Activated B cell treated with CpG ODN at 0.5 μM for 24 hours (primary cell): Measurements from ENCODE around the gene KCNMA1. TPM values are rescaled to one million over a fixed set of nuclear protein-coding genes. Genes with fewer than 3 reads are reported as not detected.

Source experiments
- ATAC-seq: fragments of 200-7000 bp; cut with Tn5 transposase; one replicate; pipeline ENCODE4 v1.10.0; 2021; ENCODE audit warnings: low read depth, mild to moderate bottlenecking, moderate library complexity
- CTCF ChIA-PET: fragments of 350-600 bp; sonication (Branson Sonifier 250); formaldehyde crosslinking; loops from one replicate; lab custom pipeline; 2021; ENCODE audit warnings: antibody characterized with exemption; lab: Charles Lee
- POLR2A ChIA-PET: fragments of 350-600 bp; sonication (Branson Sonifier 250); formaldehyde crosslinking; loops from one replicate; lab custom pipeline; 2021; ENCODE audit warnings: antibody characterized with exemption; lab: Charles Lee
- DNase-seq: peaks from one replicate; pipeline ENCODE4 v3.0.0; 2022
- H3K27ac Mint-ChIP-seq: one replicate; pipeline ENCODE4 v1.8.0; 2020; ENCODE audit warnings: mixed read lengths
- H3K27me3 Mint-ChIP-seq: one replicate; pipeline ENCODE4 v1.8.0; 2021; ENCODE audit warnings: mixed read lengths
- H3K36me3 Mint-ChIP-seq: one replicate; pipeline ENCODE4 v1.8.0; 2021; ENCODE audit warnings: low read depth, mixed read lengths
- H3K4me1 Mint-ChIP-seq: one replicate; pipeline ENCODE4 v1.8.0; 2021; ENCODE audit warnings: mixed read lengths
- H3K4me3 Mint-ChIP-seq: one replicate; pipeline ENCODE4 v1.8.0; 2020; ENCODE audit warnings: mild to moderate bottlenecking, mixed read lengths
- H3K9me3 Mint-ChIP-seq: one replicate; pipeline ENCODE4 v1.8.0; 2020; ENCODE audit warnings: mixed read lengths
- intact Hi-C: fragments of 100-400 bp; cut with micrococcal nuclease; formaldehyde crosslinking; loops from one replicate; pipeline ENCODE4 v1.15.1; 2024
- total RNA-seq: library from RNA; stranded (reverse); gene quantifications from 2 replicates; pipeline ENCODE4 v1.2.3, GENCODE V29; 2022
- TF ChIP-seq, protein P1 (sequence below): fragments of 200-600 bp; IDR thresholded peaks from one replicate; pipeline ENCODE4 v1.8.0; 2022; ENCODE audit warnings: antibody characterized with exemption, mild to moderate bottlenecking

KCNMA1 gene
- total RNA-seq, 1 donor from 2014 or later, result 3.7 TPM

GRCh38 chr10:77682393-77683087 lies 44.9 kb upstream of the KCNMA1 start:
- Mint-ChIP-seq H3K9me3 (no peaks in the 10 kb centered on the region), H3K27ac (no peak overlapping the region), H3K36me3 (no peaks in the 10 kb centered on the region), H3K27me3 (peaks cover 2% of the 10 kb centered on the region), H3K4me1 (peaks cover 4% of the 10 kb centered on the region), H3K4me3 (no peak overlapping the region)
- DNase-seq, result no peak
- TF ChIP-seq, protein P1, sequence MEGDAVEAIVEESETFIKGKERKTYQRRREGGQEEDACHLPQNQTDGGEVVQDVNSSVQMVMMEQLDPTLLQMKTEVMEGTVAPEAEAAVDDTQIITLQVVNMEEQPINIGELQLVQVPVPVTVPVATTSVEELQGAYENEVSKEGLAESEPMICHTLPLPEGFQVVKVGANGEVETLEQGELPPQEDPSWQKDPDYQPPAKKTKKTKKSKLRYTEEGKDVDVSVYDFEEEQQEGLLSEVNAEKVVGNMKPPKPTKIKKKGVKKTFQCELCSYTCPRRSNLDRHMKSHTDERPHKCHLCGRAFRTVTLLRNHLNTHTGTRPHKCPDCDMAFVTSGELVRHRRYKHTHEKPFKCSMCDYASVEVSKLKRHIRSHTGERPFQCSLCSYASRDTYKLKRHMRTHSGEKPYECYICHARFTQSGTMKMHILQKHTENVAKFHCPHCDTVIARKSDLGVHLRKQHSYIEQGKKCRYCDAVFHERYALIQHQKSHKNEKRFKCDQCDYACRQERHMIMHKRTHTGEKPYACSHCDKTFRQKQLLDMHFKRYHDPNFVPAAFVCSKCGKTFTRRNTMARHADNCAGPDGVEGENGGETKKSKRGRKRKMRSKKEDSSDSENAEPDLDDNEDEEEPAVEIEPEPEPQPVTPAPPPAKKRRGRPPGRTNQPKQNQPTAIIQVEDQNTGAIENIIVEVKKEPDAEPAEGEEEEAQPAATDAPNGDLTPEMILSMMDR, result no peak
- no peak for ATAC-seq
- ChIA-PET POLR2A (no interaction called here), CTCF (no interaction called here)
- intact Hi-C loops, result no loop called here

DNA sequence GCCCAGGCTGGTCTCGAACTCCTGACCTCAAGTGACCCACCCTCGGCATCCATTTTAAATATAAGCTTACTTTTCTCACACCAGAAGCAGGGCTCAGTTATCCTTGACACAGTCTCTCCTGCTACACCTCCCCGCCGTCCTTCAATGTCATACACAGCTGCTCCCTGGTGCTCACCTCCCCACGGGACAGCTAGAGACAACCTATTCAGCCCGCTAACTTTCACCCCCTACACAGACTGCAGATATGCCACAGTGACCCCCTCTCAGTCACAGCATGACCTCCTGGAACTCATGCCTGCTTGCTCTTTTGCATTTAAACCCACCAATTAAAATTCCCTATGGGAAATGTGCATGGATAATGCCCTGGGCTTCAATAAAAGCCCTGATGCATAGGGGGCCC lies 44.2 kb upstream of the KCNMA1 start:
- Mint-ChIP-seq H3K4me1 (peaks cover 4% of the 10 kb centered on the region), H3K27me3 (peaks cover 2% of the 10 kb centered on the region), H3K36me3 (no peaks in the 10 kb centered on the region), H3K4me3 (no peak overlapping the region), H3K9me3 (no peaks in the 10 kb centered on the region), H3K27ac (no peak overlapping the region)
- intact Hi-C loops, result no loop called here
- ATAC-seq, result no peak
- TF ChIP-seq, protein P1, result no peak
- ChIA-PET CTCF (no interaction called here), POLR2A (no interaction called here)
- DNase-seq, result no peak

DNA sequence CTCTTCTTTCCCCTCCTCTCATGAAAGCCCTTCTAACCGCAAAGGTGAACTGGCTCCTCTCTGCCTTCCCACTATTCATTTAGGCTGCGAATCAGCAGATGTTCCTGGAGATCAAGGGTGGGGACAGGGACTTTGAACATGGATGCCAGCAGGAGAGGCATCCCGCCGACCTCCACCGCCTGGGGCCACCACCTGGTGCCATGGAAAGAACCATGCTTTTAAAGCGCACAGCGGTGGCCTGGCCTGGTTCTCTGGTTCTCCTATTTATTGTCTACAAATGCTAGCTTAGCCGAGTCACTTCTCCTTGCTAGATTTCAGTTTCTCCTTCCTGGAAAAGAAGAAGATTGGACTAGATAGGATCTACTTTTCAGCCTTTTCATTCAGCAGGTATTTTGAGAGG lies 43.2 kb upstream of the KCNMA1 start:
- Mint-ChIP-seq H3K36me3 (no peaks in the 10 kb centered on the region), H3K4me3 (no peak overlapping the region), H3K27ac (no peak overlapping the region), H3K27me3 (no peaks in the 10 kb centered on the region), H3K9me3 (no peaks in the 10 kb centered on the region), H3K4me1 (peaks cover 4% of the 10 kb centered on the region)
- ChIA-PET CTCF (no interaction called here), POLR2A (no interaction called here)
- ATAC-seq (no peak), DNase-seq (no peak)
- TF ChIP-seq, protein P1, result no peak
- intact Hi-C loops, result no loop called here

- H3K9me3 Mint-ChIP-seq, result no peaks in the 10 kb centered on the region
- intact Hi-C loops, result no loop called here
- no peak overlapping the region for H3K27ac Mint-ChIP-seq
- no peak for DNase-seq
- H3K36me3 Mint-ChIP-seq, result no peaks in the 10 kb centered on the region
- no peaks in the 10 kb centered on the region for H3K27me3 Mint-ChIP-seq
- no peak overlapping the region for H3K4me3 Mint-ChIP-seq
- no peak for ATAC-seq
- CTCF ChIA-PET, result no interaction called here
- TF ChIP-seq, protein P1, result no peak
- peaks cover 4% of the 10 kb centered on the region for H3K4me1 Mint-ChIP-seq
- POLR2A ChIA-PET, result interaction anchor here (0.7 kb wide), 1 partner anchor 11 kb away, joined by 3 read pairs; no protein-coding TSS in a partner anchor
These were observed 42.5 kb upstream of the KCNMA1 start for GRCh38 chr10:77680065-77680464.

DNA sequence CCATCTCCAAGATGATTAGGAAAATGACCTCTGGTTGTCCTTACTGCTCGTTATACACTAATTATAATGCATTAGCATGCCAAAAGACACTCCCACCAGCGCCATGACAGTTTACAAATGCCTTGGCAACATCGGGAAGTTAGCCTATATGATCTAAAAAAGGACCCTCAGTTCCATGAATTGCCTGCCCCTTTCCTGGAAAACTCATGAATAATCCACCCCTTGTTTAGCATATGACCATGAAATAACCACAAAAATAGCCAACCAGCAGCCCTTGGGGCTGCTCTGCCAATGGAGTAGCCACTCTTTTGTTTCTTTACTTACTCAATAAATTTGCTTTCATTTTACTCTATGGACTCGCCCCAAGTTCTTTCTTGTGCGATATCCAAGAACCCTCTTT lies 41.6 kb upstream of the KCNMA1 start:
- H3K4me1 Mint-ChIP-seq, result peaks cover 4% of the 10 kb centered on the region
- no peak overlapping the region for H3K4me3 Mint-ChIP-seq
- ChIA-PET CTCF (no interaction called here), POLR2A (interaction anchor here (0.7 kb wide), 1 partner anchor 12 kb away, joined by 3 read pairs; no protein-coding TSS in a partner anchor)
- no peak for ATAC-seq
- no peaks in the 10 kb centered on the region for H3K36me3 Mint-ChIP-seq
- intact Hi-C loops, result no loop called here
- H3K27me3 Mint-ChIP-seq, result no peaks in the 10 kb centered on the region
- H3K9me3 Mint-ChIP-seq, result no peaks in the 10 kb centered on the region
- no peak overlapping the region for H3K27ac Mint-ChIP-seq
- no peak for DNase-seq
- TF ChIP-seq, protein P1, result no peak
